Measurements from ENCODE around the gene RNPEPL1. TPM values are rescaled to one million over a fixed set of nuclear protein-coding genes. Genes with fewer than 3 reads are reported as not detected.
A peak's percentile ranks its signal among the peaks of the same experiment; 100 is the strongest.

The RNPEPL1 gene
- total RNA-seq, 1 experiment from 2014 or later = 22.6 TPM

GRCh38 chr2:240585101-240585500 is 16.8 kb downstream of the RNPEPL1 start:
- CTCF ChIA-PET = no interaction called here
- Mint-ChIP-seq H3K36me3 (ENCODE audit: insufficient read depth, unreplicated experiment) (peaks cover 10% of the 10 kb centered on the region), H3K9me3 (ENCODE audit: unreplicated experiment) (no peaks in the 10 kb centered on the region), H3K4me1 (ENCODE audit: low read depth, unreplicated experiment) (peaks cover 25% of the 10 kb centered on the region), H3K27me3 (ENCODE audit: insufficient read depth, unreplicated experiment) (no peaks in the 10 kb centered on the region), H3K4me3 (ENCODE audit: unreplicated experiment) (peak overlapping the region; percentile 89), H3K27ac (ENCODE audit: unreplicated experiment) (no peak overlapping the region)
- Histone ChIP-seq H3K36me3 (ENCODE audit: control insufficient read depth, insufficient read depth, low read length) (no peaks in the 10 kb centered on the region), H3K9me3 (no peaks in the 10 kb centered on the region), H3K27me3 (replicated peaks; ENCODE audit: control insufficient read depth, insufficient read depth, low read length) (no peaks in the 10 kb centered on the region), H3K4me3 (ENCODE audit: low read depth, low read length) (peak overlapping the region; percentile 71), H3K4me1 (no peaks in the 10 kb centered on the region)
- intact Hi-C loops (cut with micrococcal nuclease; ENCODE audit: unreplicated experiment) = no loop called here
- no TSS peak for BruUV-seq (replicated peaks)
- no peak for TF ChIP-seq CTCF (IDR thresholded peaks at IDR 0.05; ENCODE audit: insufficient read depth in 1 of 2, low read depth in 1 of 2, low read length in 1 of 2, severe bottlenecking in 1 of 2, unreplicated experiment in 1 of 2)
- DNase-seq = no peak
- POLR2A ChIA-PET = interaction anchor here (1.8 kb wide), 1 partner anchor 19 kb away, joined by 14 read pairs; no protein-coding TSS in a partner anchor

GRCh38 chr2:240585681-240586197 is 17.5 kb downstream of the RNPEPL1 start:
- Histone ChIP-seq H3K36me3 (ENCODE audit: control insufficient read depth, insufficient read depth, low read length) (no peaks in the 10 kb centered on the region), H3K27me3 (replicated peaks; ENCODE audit: control insufficient read depth, insufficient read depth, low read length) (no peaks in the 10 kb centered on the region), H3K9me3 (no peaks in the 10 kb centered on the region), H3K4me1 (no peaks in the 10 kb centered on the region), H3K4me3 (ENCODE audit: low read depth, low read length) (peak overlapping the region; percentile 71)
- intact Hi-C loops (cut with micrococcal nuclease; ENCODE audit: unreplicated experiment) = loop anchor here (1.0 kb wide), 1 partner anchor 19 kb away; no protein-coding TSS in a partner anchor
- no peak for TF ChIP-seq CTCF (IDR thresholded peaks at IDR 0.05; ENCODE audit: insufficient read depth in 1 of 2, low read depth in 1 of 2, low read length in 1 of 2, severe bottlenecking in 1 of 2, unreplicated experiment in 1 of 2)
- peak overlapping the region; percentile 89 for H3K4me3 Mint-ChIP-seq (ENCODE audit: unreplicated experiment)
- BruUV-seq (replicated peaks) = TSS peak; percentile 57
- peaks cover 4% of the 10 kb centered on the region for H3K36me3 Mint-ChIP-seq (ENCODE audit: insufficient read depth, unreplicated experiment)
- ChIA-PET POLR2A (interaction anchor here (1.0 to 3.6 kb wide), 4 partner anchors 17 to 25 kb away, joined by 5 to 31 read pairs (median 10); partner anchors contain the start of gene DUSP28), CTCF (interaction anchor here (0.7 to 1.9 kb wide), 4 partner anchors 19 to 43 kb away, joined by 3 to 25 read pairs (median 6); no protein-coding TSS in a partner anchor)
- DNase-seq = no peak
- H3K9me3 Mint-ChIP-seq (ENCODE audit: unreplicated experiment) = no peaks in the 10 kb centered on the region
- H3K4me1 Mint-ChIP-seq (ENCODE audit: low read depth, unreplicated experiment) = peaks cover 18% of the 10 kb centered on the region
- peak overlapping the region; percentile 71 for H3K27ac Mint-ChIP-seq (ENCODE audit: unreplicated experiment)
- no peaks in the 10 kb centered on the region for H3K27me3 Mint-ChIP-seq (ENCODE audit: insufficient read depth, unreplicated experiment)

- no peaks in the 10 kb centered on the region for H3K27me3 ChIP-seq (replicated peaks; ENCODE audit: control insufficient read depth, insufficient read depth, low read length)
- no TSS peak for BruUV-seq (replicated peaks)
- H3K36me3 ChIP-seq (ENCODE audit: control insufficient read depth, insufficient read depth, low read length) = no peaks in the 10 kb centered on the region
- intact Hi-C loops (cut with micrococcal nuclease; ENCODE audit: unreplicated experiment) = loop anchor here (1.0 kb wide), 1 partner anchor 18 kb away; no protein-coding TSS in a partner anchor
- Mint-ChIP-seq H3K27ac (ENCODE audit: unreplicated experiment) (peak within 1 kb of the TSS; percentile 71), H3K4me1 (ENCODE audit: low read depth, unreplicated experiment) (peaks cover 16% of the 10 kb centered on the region), H3K9me3 (ENCODE audit: unreplicated experiment) (no peaks in the 10 kb centered on the region), H3K36me3 (ENCODE audit: insufficient read depth, unreplicated experiment) (peaks cover 4% of the 10 kb centered on the region), H3K27me3 (ENCODE audit: insufficient read depth, unreplicated experiment) (no peaks in the 10 kb centered on the region), H3K4me3 (ENCODE audit: unreplicated experiment) (peak within 1 kb of the TSS; percentile 89)
- no peaks in the 10 kb centered on the region for H3K4me1 ChIP-seq
- ChIA-PET POLR2A (interaction anchor here (1.0 to 3.6 kb wide), 4 partner anchors 17 to 26 kb away, joined by 5 to 31 read pairs (median 10); partner anchors contain the start of gene DUSP28), CTCF (interaction anchor here (0.6 to 1.9 kb wide), 8 partner anchors 10 to 78 kb away, joined by 3 to 25 read pairs (median 4); partner anchors contain the start of gene DUSP28)
- peak; percentile 93 to 94 for DNase-seq
- H3K9me3 ChIP-seq = no peaks in the 10 kb centered on the region
- H3K4me3 ChIP-seq (ENCODE audit: low read depth, low read length) = peak within 1 kb of the TSS; percentile 71
- TF ChIP-seq CTCF (IDR thresholded peaks at IDR 0.05; ENCODE audit: insufficient read depth in 1 of 2, low read depth in 1 of 2, low read length in 1 of 2, severe bottlenecking in 1 of 2, unreplicated experiment in 1 of 2) = no peak
These were observed 18.1 kb downstream of the RNPEPL1 start, which contains the start of gene CAPN10 for GRCh38 chr2:240586198-240586918. Gene CAPN10 (plus strand): TSS chr2:240586734. CDS start chr2:240586912, 178 bp downstream.
